ENCODE data around the gene COL18A1.
"Not testable (repeated sequence)": the region's sequence is repeated elsewhere in the genome, so short reads cannot be mapped to it uniquely, and the experiment has no call there.

The COL18A1 gene

GRCh38 chr21:45404730-45405270, at the start of gene COL18A1:
Gene COL18A1, plus strand, starts transcription at chr21:45405165. Its CDS starts 66 bp downstream, at chr21:45405231.
- no peak for DNase-seq (ENCODE audit: low read depth)

GRCh38 chr21:45355573-45355972, 49.4 kb upstream of the COL18A1 start:
- DNase-seq (ENCODE audit: low read depth): no peak

- DNase-seq (ENCODE audit: low read depth): no peak
These were observed 48.7 kb upstream of the COL18A1 start for GRCh38 chr21:45356251-45356650.

- no peak for DNase-seq (ENCODE audit: low read depth)
These were observed 48.1 kb upstream of the COL18A1 start for GRCh38 chr21:45356653-45357435.

- DNase-seq (ENCODE audit: low read depth): no peak
These were observed 47.3 kb upstream of the COL18A1 start for GRCh38 chr21:45357436-45358260.

- no peak for DNase-seq (ENCODE audit: low read depth)
These were observed 46.7 kb upstream of the COL18A1 start for GRCh38 chr21:45358261-45358670.

- DNase-seq (ENCODE audit: low read depth): no peak
These were observed 46.2 kb upstream of the COL18A1 start for GRCh38 chr21:45358711-45359310.

- no peak for DNase-seq (ENCODE audit: low read depth)
These were observed 45.3 kb upstream of the COL18A1 start for GRCh38 chr21:45359451-45360217.

GRCh38 chr21:45361033-45361997, 43.6 kb upstream of the COL18A1 start:
- DNase-seq (ENCODE audit: low read depth): no peak

- DNase-seq (ENCODE audit: low read depth): no peak
These were observed 42.8 kb upstream of the COL18A1 start for GRCh38 chr21:45362077-45362747.

- DNase-seq (ENCODE audit: low read depth): no peak
These were observed 42.2 kb upstream of the COL18A1 start for GRCh38 chr21:45362748-45363145.

GRCh38 chr21:45363272-45363671, 41.7 kb upstream of the COL18A1 start:
- DNase-seq (ENCODE audit: low read depth): not testable (repeated sequence)

GRCh38 chr21:45363921-45364467, 41.0 kb upstream of the COL18A1 start:
- peak; percentile 99 for DNase-seq (ENCODE audit: low read depth)

- peak; percentile 41 for DNase-seq (ENCODE audit: low read depth)
These were observed 40.3 kb upstream of the COL18A1 start for GRCh38 chr21:45364468-45365185.

- DNase-seq (ENCODE audit: low read depth): no peak
These were observed 39.8 kb upstream of the COL18A1 start for GRCh38 chr21:45365186-45365607.

GRCh38 chr21:45365608-45366241, 39.2 kb upstream of the COL18A1 start:
- DNase-seq (ENCODE audit: low read depth): peak; percentile 86

GRCh38 chr21:45366476-45366875, 38.5 kb upstream of the COL18A1 start:
- DNase-seq (ENCODE audit: low read depth): no peak

- peak; percentile 97 for DNase-seq (ENCODE audit: low read depth)
These were observed 38.0 kb upstream of the COL18A1 start for GRCh38 chr21:45366931-45367401.

Data from amniotic epithelial cell (primary cell).